ENCODE data around the gene CFAP54.

CFAP54 gene

GRCh38 chr12:96749999-96750398 lies 260.6 kb downstream of the CFAP54 start:
- peak; percentile 30 for DNase-seq (ENCODE audit: low spot score)

DNA sequence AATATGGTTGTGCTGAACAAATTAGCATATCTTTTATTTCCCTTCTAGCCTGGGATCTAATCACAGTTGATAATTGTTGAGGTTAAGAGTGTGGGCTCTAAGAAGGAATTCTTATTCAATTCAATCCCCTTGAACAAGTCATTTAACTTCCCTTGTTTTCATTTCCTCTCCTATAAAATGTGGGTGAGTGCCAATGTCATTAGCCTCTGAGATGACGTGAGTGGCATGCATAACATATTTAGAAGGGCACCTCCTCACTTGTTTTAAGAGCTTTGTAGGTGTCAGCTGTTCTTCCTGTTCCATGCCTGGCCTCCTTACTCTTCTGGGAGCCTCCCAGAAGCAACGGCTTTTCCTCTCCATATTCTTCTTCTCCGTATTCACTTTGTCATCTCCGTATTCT lies 262.2 kb downstream of the CFAP54 start:
- DNase-seq (ENCODE audit: low spot score) = no peak

GRCh38 chr12:96752211-96752610 lies 262.8 kb downstream of the CFAP54 start:
- no peak for DNase-seq (ENCODE audit: low spot score)

GRCh38 chr12:96766232-96766631 lies 276.9 kb downstream of the CFAP54 start:
- DNase-seq (ENCODE audit: low spot score) = peak; percentile 15

GRCh38 chr12:96769400-96769799 lies 280.0 kb downstream of the CFAP54 start:
- no peak for DNase-seq (ENCODE audit: low spot score)

DNA sequence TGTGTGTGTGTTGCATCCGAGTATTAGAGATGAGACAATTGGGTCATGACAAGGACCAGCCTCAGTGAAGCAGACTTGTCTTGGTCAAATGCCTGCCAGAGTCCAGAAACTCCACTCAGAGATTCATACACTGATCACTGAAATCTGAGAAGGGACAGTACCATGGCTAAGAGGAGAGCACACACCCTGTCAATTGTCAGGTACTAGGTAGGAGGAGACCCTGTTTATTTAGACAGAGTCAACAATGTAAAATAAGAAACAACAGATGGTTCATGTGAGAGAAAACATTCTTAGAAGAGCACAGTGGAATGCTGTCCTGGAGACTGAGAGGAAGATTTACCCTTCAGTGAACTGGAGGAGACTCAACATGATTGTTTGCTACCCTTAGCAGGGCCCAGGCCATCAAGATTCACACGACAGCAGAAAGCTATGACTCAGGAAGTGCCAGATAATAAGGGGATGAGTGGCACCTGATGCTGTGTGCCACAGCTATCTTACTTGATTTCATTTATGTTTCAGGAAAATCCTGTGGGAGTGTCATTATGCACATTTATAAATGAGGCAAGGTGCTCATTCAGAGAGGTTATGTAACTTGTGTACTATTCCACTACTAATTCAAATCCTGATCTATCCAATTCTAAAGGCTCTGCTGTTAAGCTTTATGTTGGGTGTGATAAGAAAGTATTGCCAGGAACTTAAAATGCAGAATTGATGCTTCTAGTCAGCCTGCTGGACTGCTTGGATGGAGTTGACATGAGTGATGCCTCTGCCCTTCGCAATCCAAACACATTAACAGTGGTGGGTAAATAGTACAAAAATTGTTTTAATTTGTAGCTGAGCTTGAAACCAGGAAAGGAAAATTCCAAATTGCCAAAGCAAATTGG lies 281.1 kb downstream of the CFAP54 start:
- DNase-seq (ENCODE audit: low spot score) = no peak

GRCh38 chr12:96773031-96773430 lies 283.7 kb downstream of the CFAP54 start:
- no peak for DNase-seq (ENCODE audit: low spot score)

DNA sequence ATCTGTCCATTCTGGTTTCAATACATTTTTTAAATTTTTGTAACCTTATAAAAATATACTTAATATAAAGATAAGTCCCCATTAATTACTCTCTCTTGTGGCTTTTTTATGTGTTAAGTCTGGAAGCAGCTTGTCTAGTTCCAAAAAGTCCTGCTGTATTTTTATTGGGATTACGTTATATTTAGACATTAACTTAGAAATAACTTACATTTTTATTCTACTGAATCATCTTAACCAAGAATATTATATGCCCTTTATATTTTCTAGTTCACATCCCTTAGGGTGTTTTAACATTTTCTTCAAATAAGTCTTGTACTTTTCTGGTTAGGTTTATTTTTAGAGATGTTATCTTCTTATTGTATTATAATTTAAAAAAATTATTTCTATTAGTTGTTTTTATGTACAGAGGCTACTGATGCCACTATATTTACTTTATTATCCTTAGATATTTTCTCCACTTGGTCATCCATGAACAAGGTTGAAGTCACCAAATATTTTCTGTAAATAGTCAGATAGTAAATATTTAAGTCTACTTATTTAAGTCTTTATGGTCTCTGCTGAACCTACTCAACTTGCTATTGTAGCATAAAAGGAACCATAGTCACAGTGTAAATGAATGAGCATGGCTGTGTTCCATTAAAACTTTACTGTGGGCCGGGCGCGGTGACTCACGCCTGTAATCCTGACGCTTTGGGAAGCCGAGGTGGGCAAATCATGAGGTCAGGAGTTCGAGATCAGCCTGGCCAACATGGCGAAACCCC lies 285.3 kb downstream of the CFAP54 start:
- no peak for DNase-seq (ENCODE audit: low spot score)

DNA sequence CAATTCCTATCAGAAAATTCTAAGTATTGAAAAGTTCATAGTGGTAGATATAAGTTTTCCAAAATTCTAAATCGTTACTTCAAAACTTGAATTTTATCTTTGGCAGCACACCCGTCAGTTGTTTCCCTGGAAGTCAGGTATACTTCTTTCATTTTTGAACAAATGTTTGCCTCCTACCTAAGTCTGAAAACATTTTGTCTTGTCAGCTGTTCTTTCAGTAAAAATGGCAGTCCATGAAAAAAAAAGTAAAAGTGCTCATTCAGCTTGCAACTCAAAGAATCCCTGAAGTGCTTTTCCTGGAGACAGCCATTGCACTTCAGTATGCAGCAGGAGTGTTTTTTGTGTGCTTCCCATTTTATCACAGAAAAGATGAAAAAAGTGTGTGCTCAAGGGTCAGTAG lies 287.5 kb downstream of the CFAP54 start:
- no peak for DNase-seq (ENCODE audit: low spot score)

DNA sequence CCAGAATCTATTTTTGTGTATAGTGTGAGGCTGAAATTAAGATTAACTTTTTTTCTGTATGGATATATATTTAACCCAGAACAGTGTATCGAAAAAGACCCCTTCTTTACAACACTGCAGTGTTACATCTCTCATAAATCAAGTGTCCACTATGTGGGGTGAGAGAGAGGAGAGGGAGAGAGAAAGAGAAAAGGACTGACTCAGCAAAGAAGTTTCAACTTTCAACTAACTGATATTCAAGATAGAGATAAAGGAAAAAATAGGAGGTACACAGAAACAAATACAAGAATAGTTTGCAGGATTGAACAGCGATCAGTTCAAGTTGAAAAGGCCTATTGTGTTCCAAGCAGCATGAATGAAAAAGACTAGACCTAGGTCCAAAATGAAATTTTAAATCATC lies 291.0 kb downstream of the CFAP54 start:
- no peak for DNase-seq (ENCODE audit: low spot score)

- DNase-seq (ENCODE audit: low spot score) = no peak
Measured at GRCh38 chr12:96786791-96787190, 297.4 kb downstream of the CFAP54 start.

- no peak for DNase-seq (ENCODE audit: low spot score)
Measured at GRCh38 chr12:96803969-96804368, 314.6 kb downstream of the CFAP54 start.

DNA sequence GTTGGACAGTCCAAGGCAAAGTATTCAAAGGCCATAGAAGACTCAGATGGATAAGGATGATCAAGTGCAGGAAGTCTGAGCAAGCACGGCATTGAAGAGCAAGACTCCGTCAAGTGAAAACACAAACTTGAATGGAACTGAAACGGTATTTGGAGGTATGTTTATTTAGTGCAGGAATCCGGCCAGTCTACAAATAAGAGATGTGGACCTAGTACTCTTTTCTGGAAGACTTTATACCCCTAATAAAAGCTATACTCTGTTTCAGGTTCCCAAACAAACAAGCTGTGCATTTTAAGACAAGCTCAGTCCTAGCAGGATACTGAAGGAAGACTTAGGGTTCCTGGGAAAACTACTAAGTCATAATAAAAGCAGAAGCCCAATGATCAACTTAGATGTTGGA lies 316.9 kb downstream of the CFAP54 start:
- no peak for DNase-seq (ENCODE audit: low spot score)

GRCh38 chr12:96807741-96808140 lies 318.4 kb downstream of the CFAP54 start:
- DNase-seq (ENCODE audit: low spot score) = no peak

DNA sequence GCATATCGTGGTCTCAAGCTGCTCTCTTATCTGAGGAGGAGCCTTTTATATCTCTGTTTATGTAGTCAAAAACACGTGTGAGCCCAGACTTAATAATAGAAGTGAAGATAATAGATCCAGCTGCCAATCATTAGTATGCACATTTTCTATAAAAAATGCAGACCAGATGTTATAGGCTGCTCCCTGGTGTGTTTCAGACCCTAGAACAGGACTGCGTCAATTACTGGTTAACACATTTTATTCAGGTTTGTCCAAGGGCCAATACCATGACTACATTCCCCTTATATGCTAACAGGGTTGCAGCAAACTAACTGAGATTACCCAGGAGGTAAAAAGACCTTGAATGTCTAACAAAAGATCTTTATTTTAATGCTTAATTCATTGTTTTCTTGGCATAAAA lies 319.2 kb downstream of the CFAP54 start:
- DNase-seq (ENCODE audit: low spot score) = no peak

DNA sequence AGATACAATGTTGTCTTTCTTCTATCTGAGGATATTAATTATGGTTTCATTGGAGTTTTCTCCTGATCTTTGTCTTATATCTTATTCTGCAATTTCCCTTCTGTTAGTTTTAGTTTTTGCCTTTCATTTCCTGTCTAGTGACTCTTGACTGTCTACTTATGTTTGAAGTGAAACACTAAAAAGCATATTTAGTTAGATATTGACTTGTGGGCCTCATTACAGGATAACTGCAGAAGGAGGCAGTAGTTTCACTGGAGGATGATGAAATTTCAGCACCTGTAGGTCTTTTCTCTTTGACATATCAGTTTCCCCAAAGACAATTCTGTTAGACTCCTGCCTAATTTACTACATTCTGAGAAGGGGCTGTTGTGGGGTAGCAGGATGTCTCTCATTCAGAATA lies 320.1 kb downstream of the CFAP54 start:
- no peak for DNase-seq (ENCODE audit: low spot score)

DNA sequence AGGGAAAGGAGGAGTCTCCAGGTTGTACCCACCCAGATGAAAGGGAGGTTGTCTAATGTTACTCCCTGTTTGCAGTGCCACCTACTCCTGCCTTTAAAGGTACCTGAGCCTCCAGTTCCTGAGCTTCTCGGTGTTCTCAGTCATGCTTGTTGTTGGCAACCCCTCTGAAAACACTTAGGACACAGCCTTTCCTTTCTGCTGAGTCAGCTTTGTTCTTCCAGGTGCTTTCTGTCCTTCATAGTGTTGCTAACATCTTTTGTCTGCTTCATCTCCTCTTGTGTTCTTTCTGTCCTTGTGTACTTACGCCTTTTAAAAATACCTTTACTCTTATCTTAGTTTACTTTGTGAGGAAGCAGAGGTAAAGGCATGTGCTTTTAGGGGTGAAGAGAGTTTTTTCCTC lies 320.7 kb downstream of the CFAP54 start:
- no peak for DNase-seq (ENCODE audit: low spot score)

DNA sequence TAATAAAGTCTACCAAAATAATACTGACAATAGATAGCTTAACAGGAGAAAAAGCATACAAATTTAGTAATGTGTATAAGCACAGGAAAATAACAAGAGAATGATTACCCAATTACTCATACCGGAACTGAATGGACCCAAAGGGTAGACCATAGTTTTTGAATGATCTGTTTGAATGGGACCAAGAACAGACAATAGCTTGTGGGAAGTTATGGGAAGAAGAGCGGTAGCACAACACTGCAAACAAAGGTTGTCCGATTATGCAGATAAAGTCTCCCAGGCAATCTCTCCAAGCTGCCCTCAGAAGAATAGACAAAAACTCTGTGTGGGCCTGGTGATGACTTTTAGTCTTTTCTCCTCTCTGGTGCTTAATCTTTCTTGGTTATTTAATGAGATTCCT lies 321.1 kb downstream of the CFAP54 start:
- DNase-seq (ENCODE audit: low spot score) = no peak

DNA sequence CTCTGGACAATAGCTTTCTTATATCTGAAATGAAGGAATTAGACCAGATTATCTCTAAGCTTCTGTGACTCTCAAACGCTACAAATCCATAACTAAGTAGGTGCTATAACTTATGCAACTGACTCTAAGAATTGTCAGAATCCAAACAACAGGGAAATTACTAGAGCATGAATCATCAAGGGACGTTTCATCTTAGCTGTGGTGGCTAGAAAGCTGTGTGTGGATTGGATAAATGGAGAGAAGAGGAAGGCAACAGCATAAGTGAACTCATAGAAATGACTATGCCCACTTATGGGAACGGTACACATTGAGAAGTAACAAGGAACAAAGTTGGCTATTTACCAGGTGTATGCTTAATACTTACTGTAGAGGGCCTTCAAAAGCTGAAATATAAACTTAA lies 321.7 kb downstream of the CFAP54 start:
- DNase-seq (ENCODE audit: low spot score) = no peak

GRCh38 chr12:96812153-96812552 lies 322.8 kb downstream of the CFAP54 start:
- no peak for DNase-seq (ENCODE audit: low spot score)

- no peak for DNase-seq (ENCODE audit: low spot score)
Measured at GRCh38 chr12:96814200-96814599, 324.8 kb downstream of the CFAP54 start.

- DNase-seq (ENCODE audit: low spot score) = no peak
Measured at GRCh38 chr12:96821592-96821991, 332.2 kb downstream of the CFAP54 start.

GRCh38 chr12:96822641-96823040 lies 333.3 kb downstream of the CFAP54 start:
- no peak for DNase-seq (ENCODE audit: low spot score)

Data from iPS-NIHi11 (cell line).